KBM-7 (cell line): ENCODE results near the gene FDXR.

Source experiments
- DNase-seq: peaks from one replicate; pipeline ENCODE4 v3.0.0-alpha.2; 2015
- in situ Hi-C: fragments of 300-500 bp; cut with MboI; formaldehyde crosslinking; loops from 2 replicates; pipeline ENCODE4 v1.14.3; 2020; ENCODE audit warnings: low sequenced_read_pairs, low pct_unique_long_range_greater_than_20kb, mixed read lengths

FDXR gene

GRCh38 chr17:74846621-74847020 lies 26.2 kb downstream of the FDXR start:
- in situ Hi-C loops: no loop called here
- no peak for DNase-seq

GRCh38 chr17:74843352-74843627 lies 29.5 kb downstream of the FDXR start:
- in situ Hi-C loops: no loop called here
- no peak for DNase-seq

- in situ Hi-C loops: no loop called here
- DNase-seq: no peak
These were observed 30.0 kb downstream of the FDXR start for GRCh38 chr17:74842599-74843351.

GRCh38 chr17:74842146-74842598 lies 30.6 kb downstream of the FDXR start:
- in situ Hi-C loops: no loop called here
- DNase-seq: no peak

GRCh38 chr17:74840989-74841666 lies 31.7 kb downstream of the FDXR start:
- peak; percentile 74 for DNase-seq
- in situ Hi-C loops: no loop called here

- in situ Hi-C loops: no loop called here
- DNase-seq: no peak
These were observed 32.6 kb downstream of the FDXR start for GRCh38 chr17:74839990-74840852.

- DNase-seq: no peak
- in situ Hi-C loops: no loop called here
These were observed 34.5 kb downstream of the FDXR start for GRCh38 chr17:74838274-74838673.

GRCh38 chr17:74836691-74837467 lies 35.9 kb downstream of the FDXR start:
- in situ Hi-C loops: no loop called here
- no peak for DNase-seq

GRCh38 chr17:74836191-74836590 lies 36.6 kb downstream of the FDXR start:
- DNase-seq: no peak
- in situ Hi-C loops: no loop called here

GRCh38 chr17:74833501-74834377 lies 39.1 kb downstream of the FDXR start:
- peak; percentile 88 for DNase-seq
- in situ Hi-C loops: no loop called here

GRCh38 chr17:74832421-74832820 lies 40.4 kb downstream of the FDXR start:
- in situ Hi-C loops: no loop called here
- no peak for DNase-seq

GRCh38 chr17:74831444-74832146 lies 41.2 kb downstream of the FDXR start:
- in situ Hi-C loops: no loop called here
- DNase-seq: no peak

GRCh38 chr17:74830861-74831260 lies 41.9 kb downstream of the FDXR start:
- in situ Hi-C loops: no loop called here
- no peak for DNase-seq

- DNase-seq: no peak
- in situ Hi-C loops: no loop called here
These were observed 45.0 kb downstream of the FDXR start for GRCh38 chr17:74827800-74828199.

- no peak for DNase-seq
- in situ Hi-C loops: no loop called here
These were observed 46.7 kb downstream of the FDXR start for GRCh38 chr17:74825952-74826719.

- in situ Hi-C loops: no loop called here
- DNase-seq: no peak
These were observed 47.7 kb downstream of the FDXR start for GRCh38 chr17:74824961-74825627.

- in situ Hi-C loops: no loop called here
- DNase-seq: no peak
These were observed 49.8 kb downstream of the FDXR start for GRCh38 chr17:74822939-74823367.
